HG03139 (cell line): ENCODE results near the gene SLC40A1.

ENCODE experiments used
- ATAC-seq: cut with Tn5 transposase; IDR thresholded peaks from one replicate; pipeline ENCODE4 v1.9.1; 2021; ENCODE audit not compliant: unreplicated experiment

SLC40A1 gene

GRCh38 chr2:189574793-189575475 is 5.7 kb downstream of the SLC40A1 start:
- no peak for ATAC-seq

GRCh38 chr2:189570570-189571031 is 10.0 kb downstream of the SLC40A1 start:
- ATAC-seq: no peak

GRCh38 chr2:189569295-189569910 is 11.2 kb downstream of the SLC40A1 start:
- ATAC-seq: no peak

GRCh38 chr2:189566046-189566445 is 14.5 kb downstream of the SLC40A1 start:
- ATAC-seq: no peak

- ATAC-seq: no peak
Observed at GRCh38 chr2:189561371-189562038, 19.1 kb downstream of the SLC40A1 start.

GRCh38 chr2:189560273-189560586 is 20.4 kb downstream of the SLC40A1 start:
- no peak for ATAC-seq

GRCh38 chr2:189559579-189560272 is 20.9 kb downstream of the SLC40A1 start:
- no peak for ATAC-seq

- ATAC-seq: no peak
Observed at GRCh38 chr2:189558516-189559272, 21.9 kb downstream of the SLC40A1 start.

GRCh38 chr2:189557373-189557772 is 23.2 kb downstream of the SLC40A1 start:
- no peak for ATAC-seq

GRCh38 chr2:189556526-189556925 is 24.1 kb downstream of the SLC40A1 start:
- ATAC-seq: no peak

- no peak for ATAC-seq
Observed at GRCh38 chr2:189555232-189555631, 25.4 kb downstream of the SLC40A1 start.

GRCh38 chr2:189553504-189554088 is 27.0 kb downstream of the SLC40A1 start:
- ATAC-seq: no peak

GRCh38 chr2:189552991-189553404 is 27.6 kb downstream of the SLC40A1 start:
- no peak for ATAC-seq

- ATAC-seq: no peak
Observed at GRCh38 chr2:189552334-189552990, 28.1 kb downstream of the SLC40A1 start.

- no peak for ATAC-seq
Observed at GRCh38 chr2:189551808-189552207, 28.8 kb downstream of the SLC40A1 start.

GRCh38 chr2:189549449-189549832 is 31.1 kb downstream of the SLC40A1 start:
- ATAC-seq: no peak

- ATAC-seq: no peak
Observed at GRCh38 chr2:189548666-189549448, 31.7 kb downstream of the SLC40A1 start.

GRCh38 chr2:189545418-189545817 is 35.2 kb downstream of the SLC40A1 start:
- no peak for ATAC-seq

GRCh38 chr2:189544318-189545042 is 36.1 kb downstream of the SLC40A1 start:
- ATAC-seq: no peak
